Osteocyte (in vitro differentiated cells): Measurements from ENCODE around the gene GIMAP8. TPM values are rescaled to one million over a fixed set of nuclear protein-coding genes. Genes with fewer than 3 reads are reported as not detected.

ENCODE experiments used
- DNase-seq: peaks from one replicate; pipeline ENCODE4 v3.0.0; 2021; ENCODE audit warnings: mixed read lengths; ENCODE audit not compliant: unreplicated experiment; ENCODE audit errors: extremely low spot score
- H3K27ac Mint-ChIP-seq: one replicate; pipeline ENCODE4 v1.8.0; 2021; ENCODE audit warnings: mild to moderate bottlenecking, mixed read lengths; ENCODE audit not compliant: unreplicated experiment
- H3K27me3 Mint-ChIP-seq: one replicate; pipeline ENCODE4 v1.8.0; 2021; ENCODE audit warnings: mixed read lengths; ENCODE audit not compliant: unreplicated experiment
- H3K36me3 Mint-ChIP-seq: one replicate; pipeline ENCODE4 v1.8.0; 2021; ENCODE audit warnings: mixed read lengths; ENCODE audit not compliant: unreplicated experiment
- H3K4me1 Mint-ChIP-seq: one replicate; pipeline ENCODE4 v1.8.0; 2021; ENCODE audit warnings: mixed read lengths; ENCODE audit not compliant: unreplicated experiment
- H3K4me3 Mint-ChIP-seq: one replicate; pipeline ENCODE4 v1.8.0; 2021; ENCODE audit warnings: mild to moderate bottlenecking, moderate library complexity, mixed read lengths; ENCODE audit not compliant: unreplicated experiment
- H3K9me3 Mint-ChIP-seq: one replicate; pipeline ENCODE4 v1.8.0; 2021; ENCODE audit warnings: mixed read lengths; ENCODE audit not compliant: unreplicated experiment
- total RNA-seq: library from RNA; stranded (reverse); gene quantifications from 2 replicates; pipeline ENCODE4 v1.2.1, GENCODE V29; 2021
- TF ChIP-seq, protein P1 (sequence below): fragments of 200-600 bp; sonication (generic); IDR thresholded peaks from 2 replicates; pipeline ENCODE4 v1.5.0; 2021; ENCODE audit warnings: antibody characterized with exemption, mild to moderate bottlenecking, moderate library complexity

Gene GIMAP8
- total RNA-seq, 1 donor from 2014 or later: not detected

DNA sequence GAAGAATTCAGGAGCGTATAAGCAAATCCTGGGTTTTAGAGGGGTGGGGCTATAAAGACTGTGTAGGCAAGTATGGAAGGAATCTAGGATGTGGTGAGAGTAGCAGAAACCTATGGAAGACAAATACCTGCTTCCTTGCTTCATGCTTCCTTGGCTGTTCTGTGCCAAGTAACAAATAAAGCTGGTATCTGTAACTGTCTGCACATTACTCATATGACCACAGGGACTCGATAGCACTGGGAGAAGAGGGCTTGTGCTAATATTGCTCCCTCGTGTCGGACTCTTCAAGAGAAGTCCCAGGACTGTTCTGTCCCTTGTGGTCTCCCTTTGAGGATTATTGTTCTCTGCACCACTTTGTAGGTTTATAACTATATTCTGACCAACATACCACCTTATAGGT lies 52.7 kb downstream of the GIMAP8 start:
- Mint-ChIP-seq H3K4me1 (no peaks in the 10 kb centered on the region), H3K4me3 (no peak overlapping the region), H3K27me3 (no peaks in the 10 kb centered on the region), H3K9me3 (peaks cover 15% of the 10 kb centered on the region), H3K36me3 (no peaks in the 10 kb centered on the region), H3K27ac (no peak overlapping the region)
- DNase-seq: no peak
- TF ChIP-seq, protein P1, sequence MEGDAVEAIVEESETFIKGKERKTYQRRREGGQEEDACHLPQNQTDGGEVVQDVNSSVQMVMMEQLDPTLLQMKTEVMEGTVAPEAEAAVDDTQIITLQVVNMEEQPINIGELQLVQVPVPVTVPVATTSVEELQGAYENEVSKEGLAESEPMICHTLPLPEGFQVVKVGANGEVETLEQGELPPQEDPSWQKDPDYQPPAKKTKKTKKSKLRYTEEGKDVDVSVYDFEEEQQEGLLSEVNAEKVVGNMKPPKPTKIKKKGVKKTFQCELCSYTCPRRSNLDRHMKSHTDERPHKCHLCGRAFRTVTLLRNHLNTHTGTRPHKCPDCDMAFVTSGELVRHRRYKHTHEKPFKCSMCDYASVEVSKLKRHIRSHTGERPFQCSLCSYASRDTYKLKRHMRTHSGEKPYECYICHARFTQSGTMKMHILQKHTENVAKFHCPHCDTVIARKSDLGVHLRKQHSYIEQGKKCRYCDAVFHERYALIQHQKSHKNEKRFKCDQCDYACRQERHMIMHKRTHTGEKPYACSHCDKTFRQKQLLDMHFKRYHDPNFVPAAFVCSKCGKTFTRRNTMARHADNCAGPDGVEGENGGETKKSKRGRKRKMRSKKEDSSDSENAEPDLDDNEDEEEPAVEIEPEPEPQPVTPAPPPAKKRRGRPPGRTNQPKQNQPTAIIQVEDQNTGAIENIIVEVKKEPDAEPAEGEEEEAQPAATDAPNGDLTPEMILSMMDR: no peak

DNA sequence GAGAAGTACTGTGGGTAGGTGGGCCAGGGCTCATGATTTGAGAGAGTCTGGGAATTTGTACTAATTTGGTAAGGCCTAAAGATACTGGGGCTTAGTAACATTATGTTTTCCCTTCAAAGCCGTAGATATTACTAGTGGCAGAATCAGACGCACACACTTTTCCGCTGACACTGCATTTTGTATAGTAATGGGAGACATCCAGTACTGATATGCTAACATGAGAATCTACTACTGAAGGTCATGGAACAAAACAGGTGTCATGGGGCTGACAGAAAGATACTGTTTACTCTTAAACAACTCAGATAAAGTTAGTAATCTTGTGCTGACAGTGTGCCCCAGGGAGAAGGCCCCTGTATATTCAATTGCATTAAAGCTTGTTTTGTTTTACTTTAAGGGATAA lies 53.2 kb downstream of the GIMAP8 start:
- Mint-ChIP-seq H3K4me3 (no peak overlapping the region), H3K36me3 (no peaks in the 10 kb centered on the region), H3K9me3 (peaks cover 15% of the 10 kb centered on the region), H3K27me3 (no peaks in the 10 kb centered on the region), H3K27ac (no peak overlapping the region), H3K4me1 (no peaks in the 10 kb centered on the region)
- TF ChIP-seq, protein P1: no peak
- DNase-seq: no peak

GRCh38 chr7:150507947-150508602 lies 57.6 kb downstream of the GIMAP8 start:
- H3K27me3 Mint-ChIP-seq: no peaks in the 10 kb centered on the region
- no peak overlapping the region for H3K4me3 Mint-ChIP-seq
- DNase-seq: no peak
- H3K4me1 Mint-ChIP-seq: no peaks in the 10 kb centered on the region
- no peaks in the 10 kb centered on the region for H3K36me3 Mint-ChIP-seq
- peaks cover 4% of the 10 kb centered on the region for H3K9me3 Mint-ChIP-seq
- H3K27ac Mint-ChIP-seq: no peak overlapping the region
- TF ChIP-seq, protein P1: no peak

DNA sequence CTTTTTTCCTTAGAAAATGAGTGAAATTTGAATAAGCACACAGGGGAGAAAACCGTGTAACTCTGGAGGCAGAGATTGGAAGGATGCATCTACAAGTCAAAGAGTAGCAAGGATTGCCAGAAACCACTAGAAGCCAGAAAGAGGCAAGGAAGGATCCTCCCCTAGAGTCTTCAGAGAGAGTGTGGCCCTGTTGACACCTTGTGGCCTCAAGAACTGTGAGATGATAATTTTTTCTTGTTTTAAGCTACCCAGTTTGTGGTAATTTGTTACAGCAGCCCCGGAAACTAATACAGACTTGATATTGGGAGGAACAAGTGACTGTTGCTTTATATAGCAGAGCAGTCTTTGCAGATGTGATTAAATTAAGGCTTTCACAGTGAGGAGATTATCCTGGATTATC lies 60.6 kb downstream of the GIMAP8 start:
- TF ChIP-seq, protein P1: no peak
- Mint-ChIP-seq H3K4me3 (no peak overlapping the region), H3K4me1 (no peaks in the 10 kb centered on the region), H3K27me3 (no peaks in the 10 kb centered on the region), H3K27ac (no peak overlapping the region), H3K36me3 (no peaks in the 10 kb centered on the region), H3K9me3 (peaks cover 4% of the 10 kb centered on the region)
- DNase-seq: no peak

DNA sequence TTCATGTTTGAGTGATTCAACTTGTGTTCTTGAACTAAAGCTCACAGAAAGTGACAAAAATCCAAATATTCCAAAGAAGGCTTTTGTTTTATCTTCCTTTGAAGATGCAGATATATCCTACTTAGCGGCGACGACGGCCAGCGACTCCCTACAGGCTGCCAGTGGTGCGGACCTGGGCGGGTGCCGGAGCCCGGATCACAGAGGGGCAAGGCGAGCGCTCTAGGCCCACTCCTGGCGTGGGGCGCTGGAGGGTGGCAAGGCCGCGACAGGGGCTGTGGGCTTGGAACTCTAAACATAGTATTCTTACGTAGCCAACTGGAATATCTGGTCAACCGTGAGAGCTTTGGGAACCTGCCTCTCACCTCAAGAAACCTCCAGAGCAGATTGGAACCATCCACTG lies 63.3 kb downstream of the GIMAP8 start:
- H3K36me3 Mint-ChIP-seq: no peaks in the 10 kb centered on the region
- DNase-seq: no peak
- no peaks in the 10 kb centered on the region for H3K27me3 Mint-ChIP-seq
- peaks cover 4% of the 10 kb centered on the region for H3K9me3 Mint-ChIP-seq
- no peak overlapping the region for H3K27ac Mint-ChIP-seq
- TF ChIP-seq, protein P1: no peak
- H3K4me1 Mint-ChIP-seq: no peaks in the 10 kb centered on the region
- H3K4me3 Mint-ChIP-seq: no peak overlapping the region
